ENCODE results near the gene ZFYVE26.
"Not testable (repeated sequence)": the region's sequence is repeated elsewhere in the genome, so short reads cannot be mapped to it uniquely, and the experiment has no call there.

Gene ZFYVE26

DNA sequence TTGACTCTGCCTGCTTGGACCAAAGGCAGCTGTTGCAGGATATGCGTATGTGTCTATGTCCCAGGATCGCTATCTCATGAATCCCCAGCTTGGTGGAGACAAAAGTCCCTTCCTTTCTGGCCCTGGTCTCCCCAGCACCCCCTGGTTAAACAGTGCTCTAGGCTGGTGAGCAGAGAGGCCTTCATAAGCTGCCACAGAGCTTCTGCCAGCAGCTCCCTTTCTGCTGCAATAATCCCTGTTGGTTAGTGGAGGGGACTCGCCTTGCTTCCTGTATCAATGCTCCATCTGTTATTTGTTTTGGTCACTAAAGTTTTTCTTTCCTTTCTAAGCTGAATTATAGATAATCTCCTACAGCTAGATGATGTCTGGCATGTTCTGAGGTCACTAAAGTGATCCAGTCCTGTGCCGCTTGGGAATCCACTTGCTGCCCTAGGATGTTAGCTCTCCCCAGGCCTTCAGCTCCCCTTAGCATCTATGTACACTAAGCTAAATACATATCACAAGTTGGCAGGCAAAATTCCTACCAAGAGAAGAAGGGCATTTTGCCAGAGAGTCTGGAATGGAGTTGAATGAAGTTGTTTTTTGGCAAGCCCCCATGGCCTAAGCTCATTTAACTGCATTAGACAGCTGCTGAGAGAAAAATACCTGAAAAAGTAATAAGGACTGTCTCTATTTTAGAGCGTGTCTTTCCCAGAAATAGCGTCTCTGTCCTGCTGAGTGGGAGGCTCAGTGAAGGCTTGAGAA lies 66.9 kb downstream of the ZFYVE26 start:
- DNase-seq: no peak

DNA sequence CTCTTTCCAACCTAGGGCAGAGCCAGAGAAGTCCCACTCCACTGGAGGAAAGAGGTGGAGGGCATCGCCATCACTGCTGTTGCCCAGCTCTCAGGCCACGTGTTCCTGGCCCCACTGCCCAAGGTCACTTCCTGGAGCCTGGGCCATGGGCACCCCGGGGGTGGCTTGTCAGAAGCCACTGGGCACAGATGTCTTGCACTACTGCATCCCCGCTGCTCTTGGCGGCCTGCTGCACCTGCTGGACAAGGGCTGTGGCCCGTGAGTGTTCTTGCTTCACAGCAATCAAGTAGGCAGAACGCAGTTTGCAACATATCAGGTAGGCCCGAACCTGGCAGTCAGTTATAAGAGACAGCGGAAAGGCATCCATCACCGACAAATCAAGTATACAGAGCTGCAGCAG lies 68.1 kb downstream of the ZFYVE26 start:
- DNase-seq: no peak

DNA sequence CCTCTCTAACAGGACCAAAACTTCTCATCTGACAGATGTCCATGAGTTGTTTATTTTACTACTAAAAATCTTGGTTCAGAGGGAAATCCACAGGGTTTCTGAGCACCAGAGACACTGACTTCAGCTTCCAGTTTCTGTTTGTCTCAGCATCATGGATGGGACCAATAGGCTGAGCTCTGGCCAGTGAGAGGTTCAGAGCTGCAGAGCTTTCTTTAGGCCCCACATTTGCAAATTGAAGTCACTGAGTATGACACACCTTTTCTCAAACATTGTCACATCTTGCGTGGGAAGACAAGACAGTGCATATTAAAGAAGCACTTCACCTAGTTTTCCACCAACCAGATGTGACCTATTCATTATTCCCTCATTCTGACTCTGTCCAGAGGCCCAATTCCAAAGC lies 69.5 kb downstream of the ZFYVE26 start:
- DNase-seq: no peak

GRCh38 chr14:67744046-67744445 lies 72.3 kb downstream of the ZFYVE26 start:
- no peak for DNase-seq

DNA sequence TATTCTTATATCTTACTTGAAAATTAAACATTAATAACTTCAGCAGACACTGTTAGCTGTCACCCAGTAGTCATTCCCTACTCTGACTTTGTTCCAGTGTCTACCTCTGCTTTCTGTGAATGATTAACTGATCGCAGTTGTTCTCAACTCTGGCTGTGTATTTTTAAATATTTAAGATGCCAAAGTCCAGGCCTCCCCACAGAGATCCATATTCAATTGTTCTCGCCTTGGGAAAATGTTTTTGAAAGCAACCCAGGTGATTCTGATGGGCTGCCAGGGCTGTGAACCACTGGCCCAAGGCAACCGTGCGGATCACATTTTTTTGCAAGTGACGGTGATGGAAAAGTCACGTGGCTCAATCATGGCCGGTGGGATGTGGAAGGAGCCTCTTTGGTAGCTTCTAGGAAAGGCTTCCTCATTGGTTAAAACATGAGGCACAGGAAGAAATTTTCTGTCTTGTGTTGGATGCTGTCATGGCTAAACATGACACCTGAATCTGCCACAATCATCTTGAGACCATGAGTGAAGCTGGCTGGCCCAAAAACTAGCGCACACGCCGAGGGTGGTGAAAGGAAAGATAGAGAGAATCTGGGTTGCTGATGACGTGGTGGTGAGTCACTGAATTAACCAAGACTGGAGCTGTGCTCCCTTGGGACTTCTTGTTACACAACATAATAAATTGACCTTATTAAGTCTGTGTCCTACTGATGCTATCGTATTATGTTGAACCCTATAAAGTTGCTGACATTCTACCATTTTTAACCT lies 77.5 kb downstream of the ZFYVE26 start:
- no peak for DNase-seq

GRCh38 chr14:67736771-67737170 lies 79.6 kb downstream of the ZFYVE26 start:
- DNase-seq: no peak

GRCh38 chr14:67735336-67736147 lies 80.8 kb downstream of the ZFYVE26 start:
- DNase-seq: no peak

DNA sequence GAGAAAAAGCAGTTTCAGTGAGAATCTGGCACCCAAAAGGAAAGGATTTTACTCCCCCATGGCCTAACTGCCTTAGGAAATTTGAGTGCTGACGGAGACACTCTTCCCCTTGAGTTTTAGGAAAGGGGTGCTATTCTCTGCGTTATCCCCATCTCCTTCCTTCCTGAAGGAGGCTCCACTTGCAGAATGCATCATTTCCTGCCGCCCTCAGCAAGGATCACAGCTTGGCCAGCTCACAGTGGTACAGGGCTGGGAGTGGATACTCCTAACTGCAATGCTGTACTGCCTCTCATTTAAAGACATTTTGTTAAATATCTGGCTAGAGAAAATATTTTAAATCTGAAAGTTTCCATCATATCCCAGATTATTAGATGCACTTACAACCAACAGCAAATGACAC lies 81.7 kb downstream of the ZFYVE26 start:
- DNase-seq: no peak

DNA sequence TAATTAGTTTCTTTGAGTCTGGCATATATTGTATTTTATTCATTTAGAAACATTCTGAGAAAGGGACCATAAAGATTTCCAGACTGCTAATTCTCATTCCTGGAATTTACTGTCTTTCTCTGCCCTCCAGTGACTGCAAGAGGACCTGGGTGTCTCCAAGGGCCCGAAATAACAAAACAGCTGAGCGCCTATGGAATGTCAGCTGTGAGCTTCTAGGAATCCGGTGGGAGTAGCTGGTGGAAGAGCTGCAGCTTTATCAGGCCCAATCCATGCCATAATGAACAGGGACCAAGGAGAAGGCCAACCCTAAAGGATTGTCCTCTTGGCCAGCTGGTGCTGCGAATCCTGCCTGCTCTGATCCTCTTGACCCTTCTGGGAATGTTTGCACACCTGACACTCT lies 82.8 kb downstream of the ZFYVE26 start:
- DNase-seq: no peak

DNA sequence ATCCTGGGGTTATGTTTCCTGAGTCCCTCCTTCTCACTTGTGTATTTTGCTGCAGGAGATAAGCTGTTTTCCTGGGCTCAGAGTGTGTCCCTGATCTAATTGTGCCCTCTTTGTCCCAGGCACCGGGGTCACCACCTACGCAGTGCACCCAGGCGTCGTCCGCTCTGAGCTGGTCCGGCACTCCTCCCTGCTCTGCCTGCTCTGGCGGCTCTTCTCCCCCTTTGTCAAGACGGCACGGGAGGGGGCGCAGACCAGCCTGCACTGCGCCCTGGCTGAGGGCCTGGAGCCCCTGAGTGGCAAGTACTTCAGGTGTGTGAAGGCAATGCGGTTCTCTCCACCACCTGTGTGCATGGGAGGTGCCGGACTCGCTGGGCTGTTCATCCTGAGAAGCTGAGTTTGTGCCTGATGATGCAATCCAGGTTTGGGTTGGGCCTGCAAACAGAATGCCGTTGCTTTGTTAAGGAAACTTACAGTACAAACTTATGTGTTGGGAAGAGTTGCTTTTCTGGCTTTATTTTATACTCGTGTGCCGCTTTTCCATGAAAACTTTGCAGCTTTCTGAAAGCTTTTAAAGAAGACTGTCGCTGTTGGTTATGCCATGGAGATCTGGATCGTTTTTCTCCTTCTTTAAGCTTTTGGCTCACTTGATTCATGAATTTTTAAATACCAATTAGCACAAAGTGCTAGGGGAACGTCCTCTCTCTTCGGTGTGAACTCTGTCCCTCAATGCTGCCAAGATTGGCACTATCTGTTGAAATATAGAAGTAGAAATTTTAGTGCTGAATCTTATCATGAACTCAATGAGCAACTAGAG lies 87.1 kb downstream of the ZFYVE26 start:
- no peak for DNase-seq

DNA sequence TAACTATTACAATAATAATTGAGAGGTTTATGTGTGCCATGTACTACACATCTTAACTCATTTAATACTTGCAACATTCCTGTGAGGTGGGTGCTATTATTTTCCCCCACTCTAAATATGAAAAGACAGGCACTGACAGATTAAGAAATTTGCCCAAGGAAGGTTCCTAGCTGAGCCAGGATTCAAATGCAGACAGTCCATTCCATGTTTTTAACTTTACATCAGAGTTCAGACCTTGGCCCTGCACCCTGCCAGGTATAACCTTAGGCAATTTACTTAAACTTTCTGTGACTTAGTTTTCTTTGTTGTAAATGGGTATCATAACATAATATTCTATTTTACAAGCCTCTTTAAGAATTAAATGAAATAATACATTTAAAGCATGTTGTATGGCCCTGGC lies 88.1 kb downstream of the ZFYVE26 start:
- no peak for DNase-seq

GRCh38 chr14:67727361-67727760 lies 89.0 kb downstream of the ZFYVE26 start:
- no peak for DNase-seq

DNA sequence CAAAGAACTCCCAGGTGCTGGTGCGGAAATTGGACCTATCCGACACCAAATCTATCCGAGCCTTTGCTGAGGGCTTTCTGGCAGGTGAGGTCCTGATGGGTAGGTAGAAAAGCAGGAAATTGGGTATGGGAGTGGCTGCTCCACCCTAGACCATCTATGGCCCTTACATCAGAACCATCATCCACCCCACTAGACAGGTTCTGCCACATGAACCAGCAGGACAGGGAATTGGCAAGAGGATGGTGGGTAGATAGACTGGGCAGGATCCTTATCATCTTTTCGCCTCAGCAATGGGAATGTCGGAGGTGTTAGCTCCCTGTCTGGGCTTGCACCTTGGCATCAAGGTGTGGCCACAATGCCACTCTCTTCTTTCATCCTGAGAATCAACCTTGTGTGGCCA lies 91.2 kb downstream of the ZFYVE26 start:
- no peak for DNase-seq

- no peak for DNase-seq
These were observed 94.1 kb downstream of the ZFYVE26 start for GRCh38 chr14:67722293-67722692.

GRCh38 chr14:67721875-67722274 lies 94.5 kb downstream of the ZFYVE26 start:
- DNase-seq: no peak

GRCh38 chr14:67719866-67720265 lies 96.5 kb downstream of the ZFYVE26 start:
- no peak for DNase-seq

- not testable (repeated sequence) for DNase-seq
These were observed 97.0 kb downstream of the ZFYVE26 start for GRCh38 chr14:67719385-67719784.

DNA sequence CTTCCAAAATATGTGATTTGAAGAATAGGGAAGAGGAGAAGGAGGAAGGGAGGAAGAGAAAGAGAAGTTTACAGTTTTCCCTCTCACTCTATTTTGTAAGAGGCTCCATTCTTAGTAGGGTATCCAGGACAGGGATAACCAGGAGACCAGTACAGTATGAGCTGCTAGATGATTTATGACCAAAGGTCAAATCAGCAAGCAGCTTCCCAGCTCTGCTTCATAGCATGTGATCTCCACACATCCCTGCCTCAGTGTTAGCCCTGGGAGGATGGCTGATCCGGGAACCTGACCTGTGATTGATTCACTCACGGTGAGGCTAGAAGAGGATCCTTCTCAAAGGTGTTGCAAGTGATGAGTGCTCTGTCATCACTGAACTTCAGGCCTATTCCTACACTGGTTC lies 98.1 kb downstream of the ZFYVE26 start:
- DNase-seq: no peak

DNA sequence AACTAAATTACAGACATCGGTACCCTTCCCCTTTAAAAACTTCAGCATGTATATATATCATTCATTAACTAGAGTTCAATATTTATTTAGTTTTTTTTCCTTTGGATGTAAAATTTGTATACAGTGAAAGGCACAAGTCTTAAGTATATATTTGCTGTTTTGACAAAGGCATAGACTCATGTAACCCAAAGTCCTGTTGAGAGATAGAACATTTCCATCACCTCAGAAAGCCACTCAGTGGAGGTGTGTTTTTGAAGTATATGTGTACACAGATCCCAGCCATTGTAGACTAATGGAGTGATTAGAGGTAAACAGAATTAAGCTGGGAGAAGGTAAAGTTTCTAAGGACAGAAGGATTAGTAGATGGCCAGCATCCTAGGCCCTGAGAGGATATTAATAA lies 99.3 kb downstream of the ZFYVE26 start:
- no peak for DNase-seq

- DNase-seq: no peak
These were observed 106.2 kb downstream of the ZFYVE26 start for GRCh38 chr14:67710209-67710608.

DNA sequence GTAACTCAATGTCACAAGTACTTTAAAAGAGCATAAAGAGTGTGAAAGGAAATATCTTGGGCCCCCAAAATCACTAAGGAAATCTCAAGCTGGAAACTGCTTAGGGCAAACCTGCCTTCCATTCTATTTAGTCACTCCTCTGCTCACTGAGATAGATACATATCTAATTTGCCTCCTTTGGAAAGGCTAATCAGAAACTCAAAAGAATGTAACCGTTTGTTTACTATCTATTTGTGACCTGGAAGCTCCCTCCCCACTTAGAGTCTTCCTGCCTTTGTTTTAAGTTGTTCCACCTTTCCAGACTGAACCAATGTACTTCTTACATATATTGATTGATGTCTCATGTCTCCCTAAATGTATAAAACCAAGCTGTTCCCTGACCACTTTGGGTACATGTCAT lies 106.6 kb downstream of the ZFYVE26 start:
- not testable (repeated sequence) for DNase-seq

- DNase-seq: not testable (repeated sequence)
These were observed 107.0 kb downstream of the ZFYVE26 start for GRCh38 chr14:67709346-67709745.

- DNase-seq: no peak
These were observed 111.2 kb downstream of the ZFYVE26 start for GRCh38 chr14:67705211-67705610.

Data from DMS153 (cell line).